VCaP (cell line): Measurements from ENCODE around the gene ADAD2.

ENCODE experiments used
- H3K27ac ChIP-seq: fragments of 450-650 bp; 2 replicates; pipeline ENCODE4 v1.5.1; 2017
- CTCF ChIP-seq: fragments of 450-650 bp; conservative IDR thresholded peaks from 2 replicates; pipeline ENCODE4 v1.5.1; 2017; ENCODE audit warnings: mild to moderate bottlenecking, moderate library complexity

The ADAD2 gene

GRCh38 chr16:84178146-84178765, 12.7 kb upstream of the ADAD2 start:
- TF ChIP-seq CTCF = 0 out of 2 replicates have a peak, but pooled peaks have one; percentile 6
- H3K27ac ChIP-seq = no peak overlapping the region

GRCh38 chr16:84178892-84179611, 11.9 kb upstream of the ADAD2 start:
- TF ChIP-seq CTCF = no peak
- H3K27ac ChIP-seq = no peak overlapping the region

DNA sequence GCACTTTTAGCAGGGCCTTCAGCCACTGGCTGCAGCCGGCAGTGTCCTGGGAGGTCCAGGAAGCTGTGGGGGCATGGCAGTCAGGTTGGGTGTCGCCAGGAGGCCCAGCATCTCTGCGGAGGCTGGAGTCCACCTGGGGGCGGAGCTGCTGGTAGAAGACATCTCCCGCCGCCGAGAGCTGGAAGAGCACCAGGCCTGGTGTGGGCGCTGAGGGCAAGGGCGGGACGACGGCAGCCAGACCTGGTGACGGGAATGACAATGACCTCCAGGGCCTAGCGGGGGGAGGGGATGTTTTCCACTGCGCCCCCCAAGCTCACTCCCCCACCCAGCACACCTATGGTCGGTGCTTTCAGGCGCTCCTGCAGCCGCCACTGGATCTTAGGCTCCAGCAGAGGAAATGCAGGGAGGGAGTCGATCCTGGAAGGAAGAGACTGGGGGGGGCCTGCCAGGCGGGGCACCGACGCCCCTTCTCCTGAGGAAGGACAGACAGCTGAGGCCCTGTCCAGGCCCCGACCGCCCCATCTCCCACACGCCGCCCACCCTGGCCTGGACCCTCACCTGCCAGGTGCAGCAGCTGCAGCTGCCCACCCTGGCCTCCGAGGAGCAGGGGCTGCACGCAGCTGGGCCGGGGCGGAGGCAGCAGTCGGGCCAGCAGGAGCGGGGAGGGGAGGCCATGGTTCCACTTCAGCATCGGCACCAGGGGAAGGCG, 11.2 kb upstream of the ADAD2 start:
- no peak for TF ChIP-seq CTCF
- no peak overlapping the region for H3K27ac ChIP-seq

DNA sequence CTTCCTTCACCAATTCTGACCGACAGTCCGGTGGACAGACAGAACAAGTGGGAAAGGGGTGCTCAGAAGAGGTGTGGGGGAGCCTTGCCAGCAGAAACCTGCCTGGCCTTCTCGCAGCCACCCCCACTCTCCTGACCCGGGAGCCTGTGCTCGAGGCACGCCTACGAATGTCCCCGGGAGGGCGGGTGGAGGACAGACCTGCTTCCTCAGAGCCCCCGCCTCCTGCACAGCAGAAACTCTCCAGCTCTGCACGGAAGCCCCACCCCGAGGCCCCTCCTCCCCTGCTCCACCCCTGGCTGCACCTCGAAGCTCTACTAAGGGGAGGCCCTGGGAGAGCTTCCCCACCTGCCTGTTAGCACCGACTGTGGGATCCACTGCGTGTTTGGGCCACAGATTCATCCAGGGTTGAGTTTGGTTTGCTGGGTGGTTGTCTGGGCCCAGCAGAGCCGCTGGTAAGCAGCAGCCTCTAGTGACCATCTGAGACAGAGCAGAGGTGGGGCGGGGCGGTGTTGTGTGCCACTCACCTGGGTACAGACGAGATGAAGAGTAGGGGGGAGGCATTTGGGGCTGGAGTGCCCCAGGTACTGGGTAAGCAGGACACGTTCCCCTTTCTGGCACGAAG, 10.3 kb upstream of the ADAD2 start:
- H3K27ac ChIP-seq = no peak overlapping the region
- TF ChIP-seq CTCF = no peak

DNA sequence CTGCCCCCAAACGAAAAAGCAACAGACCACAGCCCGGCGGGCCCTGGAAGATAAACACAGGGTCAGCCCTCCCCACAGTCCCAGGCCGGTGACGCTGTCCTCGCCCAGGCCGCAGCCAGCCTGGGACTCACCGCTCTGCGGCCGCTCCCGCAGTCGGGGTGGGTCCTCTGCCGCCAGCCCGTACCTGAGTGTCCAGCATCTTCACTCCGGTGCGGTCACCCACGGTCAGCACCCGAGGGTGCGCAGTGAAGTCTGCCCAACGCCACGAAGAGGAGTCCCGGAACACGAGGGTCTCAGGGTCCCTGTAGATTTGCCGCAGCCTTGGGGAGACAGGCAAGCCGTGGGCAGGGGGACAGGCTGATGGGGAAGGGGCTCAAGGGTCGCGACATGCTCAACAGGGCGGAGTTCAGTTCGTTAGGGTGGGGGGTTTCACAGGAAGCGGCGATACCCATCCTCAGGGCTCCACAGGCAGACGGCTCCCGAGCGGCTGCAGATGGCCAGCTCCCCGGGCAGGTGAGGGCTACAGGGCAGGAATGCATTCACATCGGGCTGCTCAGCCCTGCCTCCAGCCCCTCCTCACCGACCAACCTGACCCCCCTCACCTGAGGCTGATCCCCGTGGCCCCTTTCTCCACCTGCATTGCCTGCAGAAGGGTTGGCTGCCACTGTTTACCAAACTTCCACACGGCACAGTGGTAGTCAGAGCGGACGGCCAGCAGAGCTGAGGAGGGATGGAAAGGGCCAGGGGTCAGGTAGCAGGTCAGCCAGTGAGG, 9.6 kb upstream of the ADAD2 start:
- no peak for TF ChIP-seq CTCF
- H3K27ac ChIP-seq = no peak overlapping the region

DNA sequence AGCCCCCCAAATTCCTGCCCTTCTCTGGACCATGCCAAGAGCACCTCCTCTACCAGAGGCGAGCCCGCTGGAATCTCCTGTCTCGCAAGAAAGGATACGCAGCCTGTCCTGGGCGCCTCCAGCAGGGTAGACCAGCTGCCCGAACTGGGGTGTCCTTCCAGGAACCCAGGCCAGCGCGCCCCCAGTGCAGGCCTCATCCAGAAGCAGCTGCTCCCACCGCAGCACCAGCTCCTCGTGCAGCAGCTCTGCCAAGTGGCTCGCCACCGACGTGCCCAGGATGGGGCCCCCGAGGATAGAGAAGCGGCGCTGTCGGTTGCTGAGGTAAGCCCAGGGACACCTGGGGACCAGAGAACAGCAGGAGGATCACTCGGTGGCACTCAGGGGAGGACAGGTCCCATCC, 8.9 kb upstream of the ADAD2 start:
- no peak for TF ChIP-seq CTCF

More for the DNA sequence above, 8.9 kb upstream of the ADAD2 start:
- H3K27ac ChIP-seq = no peak overlapping the region
